H9 (cell line): Measurements from ENCODE around the gene SH3RF3. TPM values are rescaled to one million over a fixed set of nuclear protein-coding genes. Genes with fewer than 3 reads are reported as not detected.

Source experiments
- DNase-seq: peaks from one replicate; pipeline ENCODE4 v3.0.0-alpha.2; 2017
- H2AFZ ChIP-seq: one replicate; pipeline ENCODE4 v1.6.1; 2013; ENCODE audit warnings: mild to moderate bottlenecking, low read length, control low read depth, moderate library complexity
- H2AK5ac ChIP-seq: 2 replicates; pipeline ENCODE4 v1.6.1; 2013; ENCODE audit warnings: low read length, control low read depth, mixed read lengths; ENCODE audit not compliant: insufficient read length
- H2BK120ac ChIP-seq: one replicate; pipeline ENCODE4 v1.6.1; 2013; ENCODE audit warnings: low read depth, mild to moderate bottlenecking, low read length, control low read depth, inconsistent platforms; ENCODE audit not compliant: poor library complexity, severe bottlenecking
- H2BK12ac ChIP-seq: 2 replicates; pipeline ENCODE4 v1.6.1; 2013; ENCODE audit warnings: low read length, control low read depth, mixed read lengths, low read depth; ENCODE audit not compliant: insufficient read length
- H2BK15ac ChIP-seq: 2 replicates; pipeline ENCODE4 v1.6.1; 2013; ENCODE audit warnings: low read depth, low read length, control low read depth
- H2BK20ac ChIP-seq: one replicate; pipeline ENCODE4 v1.6.1; 2013; ENCODE audit warnings: low read depth, mild to moderate bottlenecking, low read length, control low read depth, inconsistent platforms; ENCODE audit not compliant: poor library complexity, severe bottlenecking
- H2BK5ac ChIP-seq: 2 replicates; pipeline ENCODE4 v1.6.1; 2013; ENCODE audit warnings: low read length, control low read depth, mixed read lengths; ENCODE audit not compliant: insufficient read length
- H3K14ac ChIP-seq: 2 replicates; pipeline ENCODE4 v1.6.1; 2013; ENCODE audit warnings: low read length, control low read depth; ENCODE audit not compliant: insufficient read depth
- H3K18ac ChIP-seq: 2 replicates; pipeline ENCODE4 v1.6.1; 2013; ENCODE audit warnings: low read depth, mild to moderate bottlenecking, mixed read lengths, low read length, control low read depth; ENCODE audit not compliant: insufficient read length
- H3K23ac ChIP-seq: 2 replicates; pipeline ENCODE4 v1.6.1; 2013; ENCODE audit warnings: low read length, control low read depth, mixed read lengths, low read depth; ENCODE audit not compliant: insufficient read length
- H3K23me2 ChIP-seq: 2 replicates; pipeline ENCODE4 v1.6.1; 2013; ENCODE audit warnings: low read depth, mild to moderate bottlenecking, mixed read lengths, low read length, control low read depth; ENCODE audit not compliant: insufficient read length, poor library complexity, severe bottlenecking
- H3K27ac ChIP-seq: 2 replicates; pipeline ENCODE4 v1.5.1; 2013; ENCODE audit warnings: low read length, control low read depth, mixed read lengths, low read depth; ENCODE audit not compliant: insufficient read length
- H3K27me3 ChIP-seq: 2 replicates; pipeline ENCODE4 v1.6.1; 2013; ENCODE audit warnings: low read length, control low read depth, inconsistent platforms; ENCODE audit not compliant: insufficient read depth
- H3K4ac ChIP-seq: 2 replicates; pipeline ENCODE4 v1.6.1; 2013; ENCODE audit warnings: low read depth, mild to moderate bottlenecking, control low read depth, inconsistent platforms, low read length, moderate library complexity
- H3K4me1 ChIP-seq: 2 replicates; pipeline ENCODE4 v1.6.1; 2013; ENCODE audit warnings: low read length, control low read depth, inconsistent platforms; ENCODE audit not compliant: insufficient read depth
- H3K4me2 ChIP-seq: 2 replicates; pipeline ENCODE4 v1.6.1; 2013; ENCODE audit warnings: low read length, control low read depth, mixed read lengths; ENCODE audit not compliant: insufficient read length, insufficient read depth
- H3K56ac ChIP-seq: 2 replicates; pipeline ENCODE4 v1.6.1; 2013; ENCODE audit warnings: low read depth, mild to moderate bottlenecking, mixed read lengths, low read length, control low read depth; ENCODE audit not compliant: insufficient read length
- H3K79me1 ChIP-seq: 2 replicates; pipeline ENCODE4 v1.6.1; 2013; ENCODE audit warnings: low read depth, mild to moderate bottlenecking, moderate library complexity, low read length, control low read depth, inconsistent platforms; ENCODE audit not compliant: insufficient read depth, poor library complexity, severe bottlenecking
- H3K79me2 ChIP-seq: 2 replicates; pipeline ENCODE4 v1.6.1; 2013; ENCODE audit warnings: low read length, control low read depth, inconsistent platforms; ENCODE audit not compliant: insufficient read depth
- H3K9ac ChIP-seq: 2 replicates; pipeline ENCODE4 v1.6.1; 2013; ENCODE audit warnings: low read length, control low read depth, mixed read lengths; ENCODE audit not compliant: insufficient read length; ENCODE audit errors: extremely low read depth
- H3K9me3 ChIP-seq: one replicate; pipeline ENCODE4 v1.6.1; 2013; ENCODE audit warnings: low read depth, low read length, inconsistent platforms; ENCODE audit not compliant: control insufficient read depth
- H3T11ph ChIP-seq: one replicate; pipeline ENCODE4 v1.6.1; 2013; ENCODE audit warnings: mild to moderate bottlenecking, low read length, control low read depth, inconsistent platforms
- H4K20me1 ChIP-seq: one replicate; pipeline ENCODE4 v1.6.1; 2013; ENCODE audit not compliant: control insufficient read depth, insufficient read length, insufficient read depth
- H4K5ac ChIP-seq: 2 replicates; pipeline ENCODE4 v1.6.1; 2013; ENCODE audit warnings: low read depth, mild to moderate bottlenecking, mixed read lengths, low read length, control low read depth; ENCODE audit not compliant: insufficient read length
- H4K8ac ChIP-seq: replicated peaks from 2 replicates; pipeline ENCODE4 v1.6.1; 2013; ENCODE audit warnings: low read length, control low read depth, mixed read lengths, low read depth; ENCODE audit not compliant: insufficient read length
- H4K91ac ChIP-seq: 2 replicates; pipeline ENCODE4 v1.6.1; 2013; ENCODE audit warnings: low read depth, mild to moderate bottlenecking, moderate library complexity, mixed read lengths, low read length, control low read depth; ENCODE audit not compliant: insufficient read length
- H3K27ac Mint-ChIP-seq, 3 experiments: 2 replicates in 2 of 3; 3 replicates in 1 of 3; pipeline ENCODE4 v1.8.0; 2020 to 2021; ENCODE audit warnings: mixed read lengths in 3 of 3, mild to moderate bottlenecking in 1 of 3, moderate library complexity in 1 of 3
- H3K27me3 Mint-ChIP-seq: 2 replicates; pipeline ENCODE4 v1.8.0; 2021; ENCODE audit warnings: low read depth, mild to moderate bottlenecking, moderate library complexity, mixed read lengths
- H3K36me3 Mint-ChIP-seq, 3 experiments: 2 replicates in 2 of 3; 3 replicates in 1 of 3; pipeline ENCODE4 v1.8.0; 2020 to 2021; ENCODE audit warnings: low read depth in 3 of 3, mixed read lengths in 3 of 3; ENCODE audit not compliant: insufficient read depth in 1 of 3
- H3K4me1 Mint-ChIP-seq, 2 experiments: 2 replicates each; pipeline ENCODE4 v1.8.0; 2020; ENCODE audit warnings: mixed read lengths in 2 of 2
- H3K4me3 Mint-ChIP-seq, 2 experiments: 2 replicates in 1 of 2; 3 replicates in 1 of 2; pipeline ENCODE4 v1.8.0; 2020 to 2021; ENCODE audit warnings: mild to moderate bottlenecking in 2 of 2, mixed read lengths in 2 of 2, moderate library complexity in 1 of 2
- H3K9me3 Mint-ChIP-seq, 2 experiments: 2 replicates in 1 of 2; 3 replicates in 1 of 2; pipeline ENCODE4 v1.8.0; 2020; ENCODE audit warnings: mild to moderate bottlenecking in 2 of 2, mixed read lengths in 2 of 2, moderate library complexity in 1 of 2
- CTCF ChIP-seq: fragments of 200-600 bp; sonication (generic); conservative IDR thresholded peaks from 3 replicates; pipeline ENCODE4 v1.8.0; 2021; ENCODE audit warnings: antibody characterized with exemption, mild to moderate bottlenecking
- WGBS: extraction: QIAGEN DNeasy Blood & Tissue Kit; methylation state at CpG from one replicate; pipeline ENCODE4 v1.1.7; 2013; ENCODE audit warnings: missing lambda C conversion rate, low lambda C conversion rate, mixed read lengths; ENCODE audit not compliant: insufficient read length; ENCODE audit errors: extremely low coverage; 5-methylcytosine and 5-hydroxymethylcytosine counted together
- total RNA-seq: library from RNA; stranded (reverse); gene quantifications from 2 replicates; pipeline ENCODE4 v1.2.1, GENCODE V29; 2021

The SH3RF3 gene
- total RNA-seq, 1 experiment from 2014 or later: 0.46 TPM

GRCh38 chr2:109392816-109393661 is 264.0 kb downstream of the SH3RF3 start:
- H2BK5ac ChIP-seq: no peak overlapping the region
- no peak overlapping the region for H2BK20ac ChIP-seq
- no peak for DNase-seq
- TF ChIP-seq CTCF: no peak
- H3K9me3 ChIP-seq: no peaks in the 10 kb centered on the region
- H4K91ac ChIP-seq: no peak overlapping the region
- Mint-ChIP-seq H3K27ac (peak overlapping the region in 1 of 3 experiments; percentile 75; a peak in 1 of 7 replicates), H3K4me1 (peaks cover 3 to 21% of the 10 kb centered on the region in 2 experiments), H3K9me3 (no peaks in the 10 kb centered on the region; a peak in 1 of 5 replicates), H3K36me3 (no peaks in the 10 kb centered on the region), H3K4me3 (no peak overlapping the region), H3K27me3 (peaks cover 10% of the 10 kb centered on the region)
- H3K27me3 ChIP-seq: no peaks in the 10 kb centered on the region
- H3K27ac ChIP-seq: no peak overlapping the region
- H4K20me1 ChIP-seq: peaks cover 4% of the 10 kb centered on the region
- no peak overlapping the region for H3K14ac ChIP-seq
- H3K23me2 ChIP-seq: no peaks in the 10 kb centered on the region
- H2AFZ ChIP-seq: no peak overlapping the region
- no peak overlapping the region for H2BK15ac ChIP-seq
- no peak overlapping the region for H4K8ac ChIP-seq
- no peak overlapping the region for H3K18ac ChIP-seq
- no peak overlapping the region for H2BK12ac ChIP-seq
- no peaks in the 10 kb centered on the region for H3K79me1 ChIP-seq
- H2AK5ac ChIP-seq: no peak overlapping the region
- no peak overlapping the region for H3K9ac ChIP-seq
- WGBS: no CpG with 5 or more reads among the region's 15 CpGs
- H2BK120ac ChIP-seq: no peak overlapping the region
- H3K4me2 ChIP-seq: no peak overlapping the region
- H3K79me2 ChIP-seq: no peaks in the 10 kb centered on the region
- H3K4me1 ChIP-seq: no peaks in the 10 kb centered on the region
- H3K56ac ChIP-seq: no peak overlapping the region
- H3K23ac ChIP-seq: no peak overlapping the region
- H3T11ph ChIP-seq: no peak overlapping the region
- no peak overlapping the region for H4K5ac ChIP-seq
- H3K4ac ChIP-seq: no peak overlapping the region
